Measurements from ENCODE around the gene CHKB. TPM values are rescaled to one million over a fixed set of nuclear protein-coding genes. Genes with fewer than 3 reads are reported as not detected.

Gene CHKB
- total and polyA plus RNA-seq, 10 of the 15 experiments (the other 5 are each of a cell fraction or from before 2014, with no cell fraction given), result 10.0 to 93.9 (median 57.0) TPM

GRCh38 chr22:50611341-50612060 lies 28.9 kb upstream of the CHKB start:
- no TSS peak for BruUV-seq (replicated peaks)
- ChIA-PET POLR2A (no interaction called here), RAD21 (ENCODE audit: unreplicated experiment) (interaction anchor here (1.2 kb wide), 1 partner anchor 71 kb away, joined by 3 read pairs; no protein-coding TSS in a partner anchor), SMC1A (ENCODE audit: uncharacterized antibody, unreplicated experiment) (no interaction called here), CTCF (interaction anchor here (2.2 kb wide), 1 partner anchor 10 kb away, joined by 10 read pairs; no protein-coding TSS in a partner anchor)
- ATAC-seq, result no peak
- DNase-seq (ENCODE audit: low read depth, low spot score), result no peak
- intact Hi-C loops (cut with micrococcal nuclease; ENCODE audit: unreplicated experiment), result no loop called here
- Histone ChIP-seq H3K4me2 (ENCODE audit: control insufficient read depth, insufficient read depth) (no peak overlapping the region), H2AFZ (ENCODE audit: control insufficient read depth, low read depth, low read length) (no peak overlapping the region), H3K9ac (ENCODE audit: control insufficient read depth, insufficient read depth, low read length) (no peak overlapping the region), H4K20me1 (ENCODE audit: control insufficient read depth, insufficient read depth) (no peaks in the 10 kb centered on the region), H3K9me3 (replicated peaks; ENCODE audit: control insufficient read depth, insufficient read depth, low read length) (no peaks in the 10 kb centered on the region), H3K36me3 (ENCODE audit: control insufficient read depth in 2 of 2, insufficient read depth in 2 of 2, low read length in 1 of 2) (no peaks in the 10 kb centered on the region), H3K4me3 (no peak overlapping the region), H3K4me1 (ENCODE audit: control insufficient read depth, insufficient read depth, low read length) (no peaks in the 10 kb centered on the region), H3K27me3 (replicated peaks in 1 of 2; ENCODE audit: control insufficient read depth in 2 of 2, insufficient read depth in 2 of 2, low read length in 1 of 2) (no peaks in the 10 kb centered on the region; a peak in 1 of 4 replicates), H3K79me2 (ENCODE audit: control insufficient read depth, insufficient read depth, low read length) (no peaks in the 10 kb centered on the region), H3K27ac (ENCODE audit: control insufficient read depth, insufficient read depth) (no peak overlapping the region)
- TF ChIP-seq NBN (IDR thresholded peaks at IDR 0.05), result no peak
- no peak for TF ChIP-seq MTA2 (IDR thresholded peaks at IDR 0.05; ENCODE audit: low read depth)
- no peak for TF ChIP-seq BMI1 (IDR thresholded peaks at IDR 0.05; ENCODE audit: borderline replicate concordance)
- TF ChIP-seq MEF2B (IDR thresholded peaks at IDR 0.05; ENCODE audit: partially characterized antibody, poor library complexity, severe bottlenecking), result no peak
- no peak for TF ChIP-seq FOXK2 (IDR thresholded peaks at IDR 0.05)
- no peak for TF ChIP-seq JUNB (IDR thresholded peaks at IDR 0.05)
- TF ChIP-seq, protein P1, sequence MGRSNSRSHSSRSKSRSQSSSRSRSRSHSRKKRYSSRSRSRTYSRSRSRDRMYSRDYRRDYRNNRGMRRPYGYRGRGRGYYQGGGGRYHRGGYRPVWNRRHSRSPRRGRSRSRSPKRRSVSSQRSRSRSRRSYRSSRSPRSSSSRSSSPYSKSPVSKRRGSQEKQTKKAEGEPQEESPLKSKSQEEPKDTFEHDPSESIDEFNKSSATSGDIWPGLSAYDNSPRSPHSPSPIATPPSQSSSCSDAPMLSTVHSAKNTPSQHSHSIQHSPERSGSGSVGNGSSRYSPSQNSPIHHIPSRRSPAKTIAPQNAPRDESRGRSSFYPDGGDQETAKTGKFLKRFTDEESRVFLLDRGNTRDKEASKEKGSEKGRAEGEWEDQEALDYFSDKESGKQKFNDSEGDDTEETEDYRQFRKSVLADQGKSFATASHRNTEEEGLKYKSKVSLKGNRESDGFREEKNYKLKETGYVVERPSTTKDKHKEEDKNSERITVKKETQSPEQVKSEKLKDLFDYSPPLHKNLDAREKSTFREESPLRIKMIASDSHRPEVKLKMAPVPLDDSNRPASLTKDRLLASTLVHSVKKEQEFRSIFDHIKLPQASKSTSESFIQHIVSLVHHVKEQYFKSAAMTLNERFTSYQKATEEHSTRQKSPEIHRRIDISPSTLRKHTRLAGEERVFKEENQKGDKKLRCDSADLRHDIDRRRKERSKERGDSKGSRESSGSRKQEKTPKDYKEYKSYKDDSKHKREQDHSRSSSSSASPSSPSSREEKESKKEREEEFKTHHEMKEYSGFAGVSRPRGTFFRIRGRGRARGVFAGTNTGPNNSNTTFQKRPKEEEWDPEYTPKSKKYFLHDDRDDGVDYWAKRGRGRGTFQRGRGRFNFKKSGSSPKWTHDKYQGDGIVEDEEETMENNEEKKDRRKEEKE (IDR thresholded peaks at IDR 0.05), result no peak
- no peak for TF ChIP-seq CBX5 (IDR thresholded peaks at IDR 0.05; ENCODE audit: low read depth)
- TF ChIP-seq ZBTB40 (IDR thresholded peaks at IDR 0.05; ENCODE audit: borderline replicate concordance), result no peak
- no peak for TF ChIP-seq RAD21 (IDR thresholded peaks at IDR 0.05; ENCODE audit: insufficient read depth, low read depth, low read length)
- no peak for TF ChIP-seq RUNX3 (IDR thresholded peaks at IDR 0.05; ENCODE audit: low read length)
- in situ Hi-C loops (cut with MboI), result loop anchor here (10.0 kb wide), 1 partner anchor 357 kb away; the partner anchor contains the start of gene HDAC10
- WGBS (ENCODE audit: insufficient coverage, insufficient replicate concordance, low lambda C conversion rate, missing lambda C conversion rate), result 65% methylated on average over 24 of the region's 26 CpGs
- no peak for FAIRE-seq

Measured in GM12878 (cell line).